Liver (tissue), 9 donors: ENCODE results near the gene TDRD9. TPM values are rescaled to one million over a fixed set of nuclear protein-coding genes. Genes with fewer than 3 reads are reported as not detected.

ENCODE experiments used
- DNase-seq: peaks from one replicate; pipeline ENCODE4 v3.0.0-alpha.2; 2017; ENCODE audit warnings: low spot score
- H3K27ac ChIP-seq, 2 donors: one replicate each; pipeline ENCODE4 v1.7.0; 2013; ENCODE audit warnings: inconsistent platforms in 2 of 2, low read length in 2 of 2, control low read depth in 1 of 2, low read depth in 1 of 2, mild to moderate bottlenecking in 1 of 2
- H3K27me3 ChIP-seq, 4 donors: one replicate each; pipeline versions ENCODE4 v1.6.1 to v1.7.0; 2013; ENCODE audit warnings: low read length in 3 of 4, inconsistent platforms in 1 of 4, mild to moderate bottlenecking in 1 of 4, moderate library complexity in 1 of 4; ENCODE audit not compliant: control insufficient read depth in 4 of 4, insufficient read depth in 4 of 4
- H3K36me3 ChIP-seq, 4 donors: one replicate each; pipeline versions ENCODE4 v1.6.1 to v1.7.0; 2013; ENCODE audit warnings: low read length in 3 of 4, mild to moderate bottlenecking in 3 of 4, low read depth in 1 of 4, moderate library complexity in 1 of 4; ENCODE audit not compliant: control insufficient read depth in 4 of 4, insufficient read depth in 3 of 4
- H3K4me1 ChIP-seq, 4 donors: one replicate each; pipeline versions ENCODE4 v1.6.1 to v1.7.0; 2013; ENCODE audit warnings: low read length in 3 of 4, mild to moderate bottlenecking in 3 of 4, moderate library complexity in 1 of 4; ENCODE audit not compliant: control insufficient read depth in 4 of 4, insufficient read depth in 4 of 4
- H3K4me3 ChIP-seq, 3 donors: one replicate each; pipeline versions ENCODE4 v1.6.1 to v1.7.0; 2013; ENCODE audit warnings: low read length in 3 of 3, control low read depth in 1 of 3, low read depth in 1 of 3, mild to moderate bottlenecking in 1 of 3
- H3K9ac ChIP-seq, 2 donors: one replicate each; pipeline ENCODE4 v1.7.0; 2013; ENCODE audit warnings: low read length in 2 of 2, mild to moderate bottlenecking in 2 of 2, moderate library complexity in 2 of 2, control low read depth in 1 of 2, low read depth in 1 of 2
- H3K9me3 ChIP-seq, 4 donors: one replicate each; pipeline versions ENCODE4 v1.6.1 to v1.7.0; 2013; ENCODE audit warnings: low read length in 3 of 4; ENCODE audit not compliant: control insufficient read depth in 4 of 4
- ATF3 ChIP-seq: IDR thresholded peaks from 2 replicates; pipeline ENCODE4 v1.6.1; 2016; ENCODE audit warnings: antibody characterized with exemption
- EGR1 ChIP-seq, 2 donors: IDR thresholded peaks; 2 replicates each; pipeline ENCODE4 v1.6.1; 2016 to 2018; ENCODE audit warnings: antibody characterized with exemption in 2 of 2, low read depth in 2 of 2
- FOXA1 ChIP-seq: IDR thresholded peaks from 2 replicates; pipeline ENCODE4 v1.6.1; 2016; ENCODE audit warnings: antibody characterized with exemption
- GABPA ChIP-seq, 2 donors: IDR thresholded peaks in 1 of 2; conservative IDR thresholded peaks in 1 of 2; 2 replicates each; pipeline ENCODE4 v1.6.1; 2016; ENCODE audit warnings: antibody characterized with exemption in 2 of 2, mild to moderate bottlenecking in 1 of 2, moderate library complexity in 1 of 2
- HNF4A ChIP-seq, 2 donors: conservative IDR thresholded peaks; 2 replicates each; pipeline ENCODE4 v1.6.1; 2016; ENCODE audit warnings: antibody characterized with exemption in 2 of 2, mild to moderate bottlenecking in 2 of 2
- HNF4G ChIP-seq: IDR thresholded peaks from 2 replicates; pipeline ENCODE4 v1.6.1; 2016; ENCODE audit warnings: antibody characterized with exemption
- JUND ChIP-seq, 2 donors: IDR thresholded peaks; 2 replicates each; pipeline ENCODE4 v1.6.1; 2016; ENCODE audit warnings: antibody characterized with exemption in 2 of 2
- NR2F2 ChIP-seq: IDR thresholded peaks from 2 replicates; pipeline ENCODE4 v1.6.1; 2016; ENCODE audit warnings: antibody characterized with exemption
- RAD21 ChIP-seq, 2 donors: IDR thresholded peaks; 2 replicates each; pipeline ENCODE4 v1.6.1; 2016; ENCODE audit warnings: antibody characterized with exemption in 2 of 2, mild to moderate bottlenecking in 2 of 2
- REST ChIP-seq: IDR thresholded peaks from 2 replicates; pipeline ENCODE4 v1.6.1; 2016; ENCODE audit warnings: antibody characterized with exemption, mild to moderate bottlenecking
- TAF1 ChIP-seq: conservative IDR thresholded peaks from 2 replicates; pipeline ENCODE4 v1.6.1; 2016; ENCODE audit warnings: antibody characterized with exemption, mild to moderate bottlenecking
- YY1 ChIP-seq: IDR thresholded peaks from 2 replicates; pipeline ENCODE4 v1.6.1; 2016; ENCODE audit warnings: antibody characterized with exemption, mild to moderate bottlenecking
- WGBS: extraction: QIAGEN DNeasy Blood & Tissue Kit; methylation state at CpG from one replicate; pipeline ENCODE4 v1.1.7; 2013; 5-methylcytosine and 5-hydroxymethylcytosine counted together
- polyA plus RNA-seq, 2 donors: library from polyadenylated mRNA; stranded (reverse) in 1 of 2; unstranded in 1 of 2; fragments of 200-250 nt in 1 of 2; fragments of >200 nt in 1 of 2; fragmentation: Nextera tagmentation in 1 of 2; extraction: Ambion mirVana in 1 of 2; gene quantifications; one replicate each; pipeline versions ENCODE4 v1.2.1 to v1.2.3, GENCODE V29; 2013 to 2015
- total RNA-seq, 2 donors: library from RNA; depleted of rRNA; stranded (reverse); fragments of >200 nt; gene quantifications; one replicate each; pipeline ENCODE4 v1.2.3, GENCODE V29; 2014
- TF ChIP-seq, protein P1 (sequence below): IDR thresholded peaks from 2 replicates; pipeline ENCODE4 v1.6.1; 2016; ENCODE audit warnings: antibody characterized with exemption
- TF ChIP-seq, protein P2 (sequence below): fragments of 150-350 bp; IDR thresholded peaks from 2 replicates; pipeline ENCODE4 v1.5.1; 2017; ENCODE audit warnings: improper control_type of control experiment, low read depth, low read length; ENCODE audit not compliant: missing input control
- TF ChIP-seq, protein P3 (sequence below): IDR thresholded peaks from 2 replicates; pipeline ENCODE4 v1.6.1; 2016; ENCODE audit warnings: antibody characterized with exemption
- donor health status: healthy.
- donor health status: healthy.
- donor health status: healthy.
- donor health status: healthy.
- donor health status: healthy.

The TDRD9 gene
- total and polyA plus RNA-seq, 4 donors = 0.12 to 1.0 (median 0.46) TPM

- Histone ChIP-seq H3K9me3 (peaks cover 0 to 2% (median 0%) of the 10 kb centered on the region in 4 donors), H3K36me3 (no peaks in the 10 kb centered on the region), H3K4me3 (no peak overlapping the region), H3K9ac (no peak overlapping the region), H3K27me3 (no peaks in the 10 kb centered on the region), H3K4me1 (no peaks in the 10 kb centered on the region), H3K27ac (no peak overlapping the region)
- 86% methylated on average over 14 of the region's 14 CpGs for WGBS
- no peak for TF ChIP-seq TAF1
- TF ChIP-seq, protein P1, sequence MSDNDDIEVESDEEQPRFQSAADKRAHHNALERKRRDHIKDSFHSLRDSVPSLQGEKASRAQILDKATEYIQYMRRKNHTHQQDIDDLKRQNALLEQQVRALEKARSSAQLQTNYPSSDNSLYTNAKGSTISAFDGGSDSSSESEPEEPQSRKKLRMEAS = no peak
- TF ChIP-seq HNF4G = no peak
- TF ChIP-seq RAD21 (IDR thresholded peaks at IDR 0.05) = no peak
- TF ChIP-seq ATF3 = no peak
- TF ChIP-seq HNF4A (conservative IDR thresholded peaks at IDR 0.05) = no peak
- TF ChIP-seq, protein P2, sequence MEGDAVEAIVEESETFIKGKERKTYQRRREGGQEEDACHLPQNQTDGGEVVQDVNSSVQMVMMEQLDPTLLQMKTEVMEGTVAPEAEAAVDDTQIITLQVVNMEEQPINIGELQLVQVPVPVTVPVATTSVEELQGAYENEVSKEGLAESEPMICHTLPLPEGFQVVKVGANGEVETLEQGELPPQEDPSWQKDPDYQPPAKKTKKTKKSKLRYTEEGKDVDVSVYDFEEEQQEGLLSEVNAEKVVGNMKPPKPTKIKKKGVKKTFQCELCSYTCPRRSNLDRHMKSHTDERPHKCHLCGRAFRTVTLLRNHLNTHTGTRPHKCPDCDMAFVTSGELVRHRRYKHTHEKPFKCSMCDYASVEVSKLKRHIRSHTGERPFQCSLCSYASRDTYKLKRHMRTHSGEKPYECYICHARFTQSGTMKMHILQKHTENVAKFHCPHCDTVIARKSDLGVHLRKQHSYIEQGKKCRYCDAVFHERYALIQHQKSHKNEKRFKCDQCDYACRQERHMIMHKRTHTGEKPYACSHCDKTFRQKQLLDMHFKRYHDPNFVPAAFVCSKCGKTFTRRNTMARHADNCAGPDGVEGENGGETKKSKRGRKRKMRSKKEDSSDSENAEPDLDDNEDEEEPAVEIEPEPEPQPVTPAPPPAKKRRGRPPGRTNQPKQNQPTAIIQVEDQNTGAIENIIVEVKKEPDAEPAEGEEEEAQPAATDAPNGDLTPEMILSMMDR = no peak
- TF ChIP-seq, protein P3, sequence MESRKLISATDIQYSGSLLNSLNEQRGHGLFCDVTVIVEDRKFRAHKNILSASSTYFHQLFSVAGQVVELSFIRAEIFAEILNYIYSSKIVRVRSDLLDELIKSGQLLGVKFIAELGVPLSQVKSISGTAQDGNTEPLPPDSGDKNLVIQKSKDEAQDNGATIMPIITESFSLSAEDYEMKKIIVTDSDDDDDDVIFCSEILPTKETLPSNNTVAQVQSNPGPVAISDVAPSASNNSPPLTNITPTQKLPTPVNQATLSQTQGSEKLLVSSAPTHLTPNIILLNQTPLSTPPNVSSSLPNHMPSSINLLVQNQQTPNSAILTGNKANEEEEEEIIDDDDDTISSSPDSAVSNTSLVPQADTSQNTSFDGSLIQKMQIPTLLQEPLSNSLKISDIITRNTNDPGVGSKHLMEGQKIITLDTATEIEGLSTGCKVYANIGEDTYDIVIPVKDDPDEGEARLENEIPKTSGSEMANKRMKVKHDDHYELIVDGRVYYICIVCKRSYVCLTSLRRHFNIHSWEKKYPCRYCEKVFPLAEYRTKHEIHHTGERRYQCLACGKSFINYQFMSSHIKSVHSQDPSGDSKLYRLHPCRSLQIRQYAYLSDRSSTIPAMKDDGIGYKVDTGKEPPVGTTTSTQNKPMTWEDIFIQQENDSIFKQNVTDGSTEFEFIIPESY = no peak
- TF ChIP-seq GABPA (IDR thresholded peaks at IDR 0.05 in 1 of 2, conservative IDR thresholded peaks at IDR 0.05 in 1 of 2) = no peak
- no peak for TF ChIP-seq FOXA1
- no peak for TF ChIP-seq NR2F2
- TF ChIP-seq REST = no peak
- no peak for TF ChIP-seq EGR1 (IDR thresholded peaks at IDR 0.05; ENCODE audit: low read depth in 2 of 2)
- TF ChIP-seq YY1 = no peak
- TF ChIP-seq JUND (IDR thresholded peaks at IDR 0.05) = no peak
- no peak for DNase-seq
Observed at GRCh38 chr14:103930051-103930604, 1.9 kb downstream of the TDRD9 start.

GRCh38 chr14:103931422-103931821 lies 3.2 kb downstream of the TDRD9 start:
- H3K27me3 ChIP-seq = no peaks in the 10 kb centered on the region

More at GRCh38 chr14:103931422-103931821, 3.2 kb downstream of the TDRD9 start:
- H3K9ac ChIP-seq = no peak overlapping the region
- H3K27ac ChIP-seq = no peak overlapping the region
- peaks cover 0 to 2% (median 0%) of the 10 kb centered on the region in 4 donors for H3K9me3 ChIP-seq
- DNase-seq = no peak
- 83% methylated on average over 3 of the region's 3 CpGs for WGBS
- H3K36me3 ChIP-seq = no peaks in the 10 kb centered on the region
- H3K4me3 ChIP-seq = no peak overlapping the region
- no peaks in the 10 kb centered on the region for H3K4me1 ChIP-seq
- TF ChIP-seq RAD21 (IDR thresholded peaks at IDR 0.05) = no peak
- TF ChIP-seq, protein P1 = no peak
- no peak for TF ChIP-seq HNF4A (conservative IDR thresholded peaks at IDR 0.05)
- TF ChIP-seq, protein P3 = no peak
